ENCODE data around the gene ECT2. TPM values are rescaled to one million over a fixed set of nuclear protein-coding genes. Genes with fewer than 3 reads are reported as not detected.

The ECT2 gene
- total RNA-seq, 4 donors from 2014 or later: 2.7 to 5.8 (median 3.7) TPM

GRCh38 chr3:172799246-172799645 is 48.7 kb downstream of the ECT2 start:
- no peaks in the 10 kb centered on the region for H3K36me3 ChIP-seq
- TF ChIP-seq CTCF (IDR thresholded peaks at IDR 0.05 in 4 of 5, conservative IDR thresholded peaks at IDR 0.05 in 1 of 5) (no peak), POLR2A (IDR thresholded peaks at IDR 0.05) (no peak)
- ATAC-seq (no peak), DNase-seq (no peak)
- no peaks in the 10 kb centered on the region for H3K27me3 ChIP-seq
- no peaks in the 10 kb centered on the region for H3K4me1 ChIP-seq
- no peaks in the 10 kb centered on the region for H3K9me3 ChIP-seq
- intact Hi-C loops (cut with DNase I; ENCODE audit: low total_unique reads) (no loop called here), in situ Hi-C loops (cut with MboI; ENCODE audit: low sequenced_read_pairs in 4 of 4) (no loop called here)
- H3K27ac ChIP-seq: no peak overlapping the region
- H3K4me3 ChIP-seq: no peak overlapping the region

GRCh38 chr3:172800156-172800555 is 49.6 kb downstream of the ECT2 start:
- Histone ChIP-seq H3K4me3 (no peak overlapping the region), H3K27me3 (no peaks in the 10 kb centered on the region), H3K9me3 (no peaks in the 10 kb centered on the region), H3K36me3 (no peaks in the 10 kb centered on the region), H3K27ac (no peak overlapping the region), H3K4me1 (no peaks in the 10 kb centered on the region)
- ATAC-seq (no peak), DNase-seq (no peak)
- TF ChIP-seq CTCF (IDR thresholded peaks at IDR 0.05 in 4 of 5, conservative IDR thresholded peaks at IDR 0.05 in 1 of 5): no peak
- TF ChIP-seq POLR2A (IDR thresholded peaks at IDR 0.05): no peak
- in situ Hi-C loops (cut with MboI; ENCODE audit: low sequenced_read_pairs in 4 of 4): no loop called here
- intact Hi-C loops (cut with DNase I; ENCODE audit: low total_unique reads): no loop called here

- Histone ChIP-seq H3K9me3 (no peaks in the 10 kb centered on the region), H3K4me3 (no peak overlapping the region), H3K27me3 (no peaks in the 10 kb centered on the region), H3K36me3 (no peaks in the 10 kb centered on the region), H3K27ac (no peak overlapping the region), H3K4me1 (no peaks in the 10 kb centered on the region)
- in situ Hi-C loops (cut with MboI; ENCODE audit: low sequenced_read_pairs in 4 of 4): no loop called here
- no peak for TF ChIP-seq POLR2A (IDR thresholded peaks at IDR 0.05)
- no peak for TF ChIP-seq CTCF (IDR thresholded peaks at IDR 0.05 in 4 of 5, conservative IDR thresholded peaks at IDR 0.05 in 1 of 5)
- DNase-seq: no peak
- intact Hi-C loops (cut with DNase I; ENCODE audit: low total_unique reads): no loop called here
- ATAC-seq: no peak
These were observed 53.0 kb downstream of the ECT2 start for GRCh38 chr3:172803489-172803888.

GRCh38 chr3:172804323-172804722 is 53.8 kb downstream of the ECT2 start:
- TF ChIP-seq CTCF (IDR thresholded peaks at IDR 0.05 in 4 of 5, conservative IDR thresholded peaks at IDR 0.05 in 1 of 5) (no peak), POLR2A (IDR thresholded peaks at IDR 0.05) (no peak)
- Histone ChIP-seq H3K27me3 (no peaks in the 10 kb centered on the region), H3K36me3 (no peaks in the 10 kb centered on the region), H3K9me3 (no peaks in the 10 kb centered on the region), H3K27ac (no peak overlapping the region), H3K4me3 (no peak overlapping the region), H3K4me1 (no peaks in the 10 kb centered on the region)
- ATAC-seq: no peak
- in situ Hi-C loops (cut with MboI; ENCODE audit: low sequenced_read_pairs in 4 of 4): no loop called here
- DNase-seq: no peak
- intact Hi-C loops (cut with DNase I; ENCODE audit: low total_unique reads): no loop called here

GRCh38 chr3:172808969-172809546 is 58.5 kb downstream of the ECT2 start:
- DNase-seq (no peak), ATAC-seq (no peak)
- in situ Hi-C loops (cut with MboI; ENCODE audit: low sequenced_read_pairs in 4 of 4): no loop called here
- Histone ChIP-seq H3K27ac (no peak overlapping the region), H3K9me3 (no peaks in the 10 kb centered on the region), H3K27me3 (no peaks in the 10 kb centered on the region), H3K4me3 (no peak overlapping the region), H3K4me1 (no peaks in the 10 kb centered on the region), H3K36me3 (no peaks in the 10 kb centered on the region)
- TF ChIP-seq POLR2A (IDR thresholded peaks at IDR 0.05): no peak
- TF ChIP-seq CTCF (IDR thresholded peaks at IDR 0.05 in 4 of 5, conservative IDR thresholded peaks at IDR 0.05 in 1 of 5): peak in 2 of 5 experiments; percentile 16 to 39
- intact Hi-C loops (cut with DNase I; ENCODE audit: low total_unique reads): no loop called here
